ENCODE data around the gene ATP2A1. TPM values are rescaled to one million over a fixed set of nuclear protein-coding genes. Genes with fewer than 3 reads are reported as not detected.

ATP2A1 gene
- total and polyA plus RNA-seq, 2 experiments from 2014 or later = 0.73 to 4.0 TPM

- TF ChIP-seq, protein P1, sequence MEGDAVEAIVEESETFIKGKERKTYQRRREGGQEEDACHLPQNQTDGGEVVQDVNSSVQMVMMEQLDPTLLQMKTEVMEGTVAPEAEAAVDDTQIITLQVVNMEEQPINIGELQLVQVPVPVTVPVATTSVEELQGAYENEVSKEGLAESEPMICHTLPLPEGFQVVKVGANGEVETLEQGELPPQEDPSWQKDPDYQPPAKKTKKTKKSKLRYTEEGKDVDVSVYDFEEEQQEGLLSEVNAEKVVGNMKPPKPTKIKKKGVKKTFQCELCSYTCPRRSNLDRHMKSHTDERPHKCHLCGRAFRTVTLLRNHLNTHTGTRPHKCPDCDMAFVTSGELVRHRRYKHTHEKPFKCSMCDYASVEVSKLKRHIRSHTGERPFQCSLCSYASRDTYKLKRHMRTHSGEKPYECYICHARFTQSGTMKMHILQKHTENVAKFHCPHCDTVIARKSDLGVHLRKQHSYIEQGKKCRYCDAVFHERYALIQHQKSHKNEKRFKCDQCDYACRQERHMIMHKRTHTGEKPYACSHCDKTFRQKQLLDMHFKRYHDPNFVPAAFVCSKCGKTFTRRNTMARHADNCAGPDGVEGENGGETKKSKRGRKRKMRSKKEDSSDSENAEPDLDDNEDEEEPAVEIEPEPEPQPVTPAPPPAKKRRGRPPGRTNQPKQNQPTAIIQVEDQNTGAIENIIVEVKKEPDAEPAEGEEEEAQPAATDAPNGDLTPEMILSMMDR (conservative IDR thresholded peaks at IDR 0.05; ENCODE audit: low read depth in 2 of 2) = no peak
- TF ChIP-seq ZNF114 (CRISPR knock-in tag; IDR thresholded peaks at IDR 0.05) (no peak), JUNB (IDR thresholded peaks at IDR 0.05; ENCODE audit: unreplicated experiment) (no peak), CREB1 (CRISPR knock-in tag; IDR thresholded peaks at IDR 0.05; ENCODE audit: low read depth) (no peak)
- TF ChIP-seq, protein P2, sequence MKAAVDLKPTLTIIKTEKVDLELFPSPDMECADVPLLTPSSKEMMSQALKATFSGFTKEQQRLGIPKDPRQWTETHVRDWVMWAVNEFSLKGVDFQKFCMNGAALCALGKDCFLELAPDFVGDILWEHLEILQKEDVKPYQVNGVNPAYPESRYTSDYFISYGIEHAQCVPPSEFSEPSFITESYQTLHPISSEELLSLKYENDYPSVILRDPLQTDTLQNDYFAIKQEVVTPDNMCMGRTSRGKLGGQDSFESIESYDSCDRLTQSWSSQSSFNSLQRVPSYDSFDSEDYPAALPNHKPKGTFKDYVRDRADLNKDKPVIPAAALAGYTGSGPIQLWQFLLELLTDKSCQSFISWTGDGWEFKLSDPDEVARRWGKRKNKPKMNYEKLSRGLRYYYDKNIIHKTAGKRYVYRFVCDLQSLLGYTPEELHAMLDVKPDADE (IDR thresholded peaks at IDR 0.05) = no peak
These were observed 5.3 kb upstream of the ATP2A1 start (continued) for GRCh38 chr16:28872952-28873351.

- peak; percentile 79 for ATAC-seq
- 0 out of 2 replicates have a peak, but pooled peaks cover 2% of the 10 kb centered on the region for H3F3A ChIP-seq (replicated peaks; ENCODE audit: low read depth)
- H3K4me1 ChIP-seq (ENCODE audit: insufficient read depth) = peaks cover 17% of the 10 kb centered on the region; the same call in 1 of the 2 replicates
- H3K27ac Mint-ChIP-seq = no peak overlapping the region
- H4K20me1 ChIP-seq (replicated peaks; ENCODE audit: insufficient read depth) = no peaks in the 10 kb centered on the region; the same call in 1 of the 2 replicates
- no peak for TF ChIP-seq STAT1 (IDR thresholded peaks at IDR 0.05; ENCODE audit: unreplicated experiment)
- no peak for TF ChIP-seq REST (IDR thresholded peaks at IDR 0.05; ENCODE audit: unreplicated experiment)
- TF ChIP-seq, protein P1 (conservative IDR thresholded peaks at IDR 0.05; ENCODE audit: low read depth in 2 of 2) = peak; percentile 66 to 75
- no peak overlapping the region for H3K4me3 Mint-ChIP-seq
- peak; percentile 78 for DNase-seq (ENCODE audit: low spot score)
- H3K27me3 Mint-ChIP-seq (ENCODE audit: insufficient read depth, low read depth, poor library complexity) = peaks cover 9% of the 10 kb centered on the region
- no peak overlapping the region for H3K4me2 ChIP-seq
- H3K4me1 Mint-ChIP-seq = peaks cover 24% of the 10 kb centered on the region
- H3K4me3 ChIP-seq = no peak overlapping the region
- H3K9me2 ChIP-seq (ENCODE audit: insufficient read depth) = no peaks in the 10 kb centered on the region
- peaks cover 34% of the 10 kb centered on the region; the same call in 2 of the 3 replicates for H3K36me3 Mint-ChIP-seq (ENCODE audit: low read depth)
- H3K36me3 ChIP-seq (ENCODE audit: insufficient read depth) = peaks cover 4% of the 10 kb centered on the region
- H2AFZ ChIP-seq = no peak overlapping the region
- H3K9me3 Mint-ChIP-seq = no peaks in the 10 kb centered on the region
- no peak overlapping the region for H3K27ac ChIP-seq (ENCODE audit: low read depth)
- H3K79me2 ChIP-seq (replicated peaks; ENCODE audit: insufficient read depth) = no peaks in the 10 kb centered on the region
- peaks cover under 1% of the 10 kb centered on the region; the same call in 1 of the 2 replicates for H3K27me3 ChIP-seq (ENCODE audit: insufficient read depth)
These were observed 4.6 kb upstream of the ATP2A1 start for GRCh38 chr16:28873543-28874201.

Data from GM23338 (cell line).